DND-41 (cell line): ENCODE measurements around the gene SOX6.

Experiments
- EZH2 ChIP-seq: IDR thresholded peaks from 3 replicates; pipeline ENCODE4 v1.6.1; 2012; ENCODE audit warnings: borderline replicate concordance, low read depth, mild to moderate bottlenecking, moderate library complexity, low read length, inconsistent platforms; ENCODE audit not compliant: severe bottlenecking
- TF ChIP-seq, protein P1 (sequence below): IDR thresholded peaks from 2 replicates; pipeline ENCODE4 v1.5.1; 2012; ENCODE audit warnings: borderline replicate concordance, low read length, moderate library complexity, mild to moderate bottlenecking; ENCODE audit not compliant: poor library complexity, severe bottlenecking; ENCODE audit errors: extremely low read depth

- TF ChIP-seq, protein P1, sequence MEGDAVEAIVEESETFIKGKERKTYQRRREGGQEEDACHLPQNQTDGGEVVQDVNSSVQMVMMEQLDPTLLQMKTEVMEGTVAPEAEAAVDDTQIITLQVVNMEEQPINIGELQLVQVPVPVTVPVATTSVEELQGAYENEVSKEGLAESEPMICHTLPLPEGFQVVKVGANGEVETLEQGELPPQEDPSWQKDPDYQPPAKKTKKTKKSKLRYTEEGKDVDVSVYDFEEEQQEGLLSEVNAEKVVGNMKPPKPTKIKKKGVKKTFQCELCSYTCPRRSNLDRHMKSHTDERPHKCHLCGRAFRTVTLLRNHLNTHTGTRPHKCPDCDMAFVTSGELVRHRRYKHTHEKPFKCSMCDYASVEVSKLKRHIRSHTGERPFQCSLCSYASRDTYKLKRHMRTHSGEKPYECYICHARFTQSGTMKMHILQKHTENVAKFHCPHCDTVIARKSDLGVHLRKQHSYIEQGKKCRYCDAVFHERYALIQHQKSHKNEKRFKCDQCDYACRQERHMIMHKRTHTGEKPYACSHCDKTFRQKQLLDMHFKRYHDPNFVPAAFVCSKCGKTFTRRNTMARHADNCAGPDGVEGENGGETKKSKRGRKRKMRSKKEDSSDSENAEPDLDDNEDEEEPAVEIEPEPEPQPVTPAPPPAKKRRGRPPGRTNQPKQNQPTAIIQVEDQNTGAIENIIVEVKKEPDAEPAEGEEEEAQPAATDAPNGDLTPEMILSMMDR: no peak
- no peak for TF ChIP-seq EZH2
Observed at GRCh38 chr11:16261836-16262644, 94.3 kb downstream of the SOX6 start.
